SK-N-SH treated with all-trans-retinoic acid at 6 μM for 48 hours (cell line): ENCODE data around the gene KCNIP4.

ENCODE experiments used
- ATAC-seq: fragments of 200-7000 bp; cut with Tn5 transposase; 3 replicates; pipeline ENCODE4 v1.9.1; 2020; ENCODE audit warnings: mild to moderate bottlenecking, moderate library complexity
- ARNTL ChIP-seq: fragments of 450-650 bp; formaldehyde crosslinking; IDR thresholded peaks from 2 replicates; pipeline ENCODE4 v1.5.0; 2020; ENCODE audit warnings: low read depth, mild to moderate bottlenecking, moderate library complexity, borderline replicate concordance
- BACH2 ChIP-seq: fragments of 250-450 bp; sonication (Bioruptor Pico); IDR thresholded peaks from 2 replicates; pipeline ENCODE4 v1.9.0; 2021; ENCODE audit warnings: mild to moderate bottlenecking, borderline replicate concordance
- CREB5 ChIP-seq: fragments of 250-450 bp; sonication (Bioruptor Pico); IDR thresholded peaks from 2 replicates; pipeline ENCODE4 v1.5.1; 2020; ENCODE audit warnings: low read depth, mild to moderate bottlenecking, moderate library complexity
- CSDC2 ChIP-seq: fragments of 250-450 bp; sonication (Bioruptor Pico); IDR thresholded peaks from 2 replicates; pipeline ENCODE4 v1.5.0; 2020; ENCODE audit warnings: mild to moderate bottlenecking, moderate library complexity
- CSRNP3 ChIP-seq: fragments of 250-450 bp; sonication (Bioruptor Pico); IDR thresholded peaks from 2 replicates; pipeline ENCODE4 v1.5.1; 2021; ENCODE audit warnings: mild to moderate bottlenecking, moderate library complexity
- ESRRG ChIP-seq: fragments of 250-450 bp; sonication (Bioruptor Pico); IDR thresholded peaks from 2 replicates; pipeline ENCODE4 v1.6.1; 2021; ENCODE audit warnings: mild to moderate bottlenecking
- GLIS3 ChIP-seq: fragments of 250-450 bp; sonication (Bioruptor Pico); IDR thresholded peaks from 2 replicates; pipeline ENCODE4 v1.5.0; 2020; ENCODE audit warnings: mild to moderate bottlenecking, moderate library complexity
- ISL1 ChIP-seq: fragments of 250-450 bp; sonication (Bioruptor Pico); IDR thresholded peaks from 2 replicates; pipeline ENCODE4 v2.1.2; 2022; ENCODE audit warnings: mild to moderate bottlenecking, moderate library complexity
- OSR1 ChIP-seq: fragments of 250-450 bp; sonication (Bioruptor Pico); IDR thresholded peaks from 2 replicates; pipeline ENCODE4 v1.8.0; 2022; ENCODE audit warnings: moderate library complexity, mild to moderate bottlenecking, inconsistent platforms
- PATZ1 ChIP-seq: fragments of 250-450 bp; sonication (Bioruptor Pico); IDR thresholded peaks from 2 replicates; pipeline ENCODE4 v1.8.0; 2020; ENCODE audit warnings: mild to moderate bottlenecking, moderate library complexity, borderline replicate concordance
- POU6F1 ChIP-seq: fragments of 250-450 bp; sonication (Bioruptor Pico); IDR thresholded peaks from 2 replicates; pipeline ENCODE4 v1.8.0; 2021; ENCODE audit warnings: low read depth, mild to moderate bottlenecking, moderate library complexity, borderline replicate concordance
- PPARA ChIP-seq: fragments of 250-450 bp; sonication (Bioruptor Pico); IDR thresholded peaks from 2 replicates; pipeline ENCODE4 v1.5.0; 2020; ENCODE audit warnings: mild to moderate bottlenecking, borderline replicate concordance
- SNAI2 ChIP-seq: fragments of 250-450 bp; sonication (Bioruptor Pico); IDR thresholded peaks from 2 replicates; pipeline ENCODE4 v1.5.0; 2020; ENCODE audit warnings: mild to moderate bottlenecking, moderate library complexity
- TCF4 ChIP-seq: fragments of 250-450 bp; sonication (Bioruptor Pico); IDR thresholded peaks from 2 replicates; pipeline ENCODE4 v1.8.0; 2021; ENCODE audit warnings: mild to moderate bottlenecking, moderate library complexity, borderline replicate concordance
- TOX ChIP-seq: fragments of 250-450 bp; sonication (Bioruptor Pico); IDR thresholded peaks from 2 replicates; pipeline ENCODE4 v1.8.0; 2021; ENCODE audit warnings: mild to moderate bottlenecking, moderate library complexity, borderline replicate concordance
- TSHZ2 ChIP-seq: fragments of 250-450 bp; sonication (Bioruptor Pico); IDR thresholded peaks from 2 replicates; pipeline ENCODE4 v1.5.0; 2020; ENCODE audit warnings: mild to moderate bottlenecking, moderate library complexity
- ZC3H10 ChIP-seq: fragments of 250-450 bp; sonication (Bioruptor Pico); IDR thresholded peaks from 2 replicates; pipeline ENCODE4 v1.5.1; 2021; ENCODE audit warnings: mild to moderate bottlenecking, moderate library complexity
- ZFP3 ChIP-seq: fragments of 250-450 bp; sonication (Bioruptor Pico); IDR thresholded peaks from 2 replicates; pipeline ENCODE4 v1.5.0; 2020; ENCODE audit warnings: mild to moderate bottlenecking, moderate library complexity
- ZFP30 ChIP-seq: fragments of 450-650 bp; formaldehyde crosslinking; IDR thresholded peaks from 2 replicates; pipeline ENCODE4 v1.5.0; 2022; ENCODE audit warnings: mild to moderate bottlenecking, moderate library complexity
- ZNF565 ChIP-seq: fragments of 450-650 bp; formaldehyde crosslinking; conservative IDR thresholded peaks from 2 replicates; pipeline ENCODE4 v1.5.0; 2020; ENCODE audit warnings: low read depth, mild to moderate bottlenecking, moderate library complexity
- ZNF70 ChIP-seq: fragments of 450-650 bp; formaldehyde crosslinking; IDR thresholded peaks from 2 replicates; pipeline ENCODE4 v1.5.0; 2020; ENCODE audit warnings: mild to moderate bottlenecking, moderate library complexity
- ZNF8 ChIP-seq: fragments of 450-650 bp; formaldehyde crosslinking; IDR thresholded peaks from 2 replicates; pipeline ENCODE4 v1.5.0; 2020; ENCODE audit warnings: mild to moderate bottlenecking, moderate library complexity

KCNIP4 gene

GRCh38 chr4:21097026-21097425, 851.5 kb downstream of the KCNIP4 start:
- no peak for ATAC-seq
- TF ChIP-seq POU6F1 (no peak), ZC3H10 (CRISPR knock-in tag) (no peak), CSDC2 (CRISPR knock-in tag) (no peak), ZFP30 (CRISPR knock-in tag) (no peak), ISL1 (no peak), GLIS3 (no peak), SNAI2 (CRISPR knock-in tag) (no peak), PATZ1 (CRISPR knock-in tag) (no peak), ZNF70 (CRISPR knock-in tag) (no peak), ESRRG (CRISPR knock-in tag) (no peak), TOX (CRISPR knock-in tag) (no peak), ARNTL (no peak), ZNF8 (CRISPR knock-in tag) (no peak), ZFP3 (CRISPR knock-in tag) (no peak), BACH2 (CRISPR knock-in tag) (no peak), PPARA (CRISPR knock-in tag) (no peak), TSHZ2 (CRISPR knock-in tag) (no peak), ZNF565 (no peak)

- ATAC-seq: no peak
- TF ChIP-seq TSHZ2 (CRISPR knock-in tag): no peak
- TF ChIP-seq POU6F1: no peak
- TF ChIP-seq ZNF70 (CRISPR knock-in tag): no peak
- TF ChIP-seq TOX (CRISPR knock-in tag): no peak
- no peak for TF ChIP-seq SNAI2 (CRISPR knock-in tag)
- TF ChIP-seq ZFP30 (CRISPR knock-in tag): no peak
- no peak for TF ChIP-seq ZC3H10 (CRISPR knock-in tag)
- TF ChIP-seq ARNTL: no peak
- TF ChIP-seq ZNF8 (CRISPR knock-in tag): no peak
- no peak for TF ChIP-seq ZNF565
- no peak for TF ChIP-seq BACH2 (CRISPR knock-in tag)
- no peak for TF ChIP-seq ESRRG (CRISPR knock-in tag)
- TF ChIP-seq PATZ1 (CRISPR knock-in tag): no peak
- no peak for TF ChIP-seq ZFP3 (CRISPR knock-in tag)
- TF ChIP-seq CSRNP3: no peak
- TF ChIP-seq OSR1 (CRISPR knock-in tag): no peak
- TF ChIP-seq GLIS3: no peak
- no peak for TF ChIP-seq TCF4 (CRISPR knock-in tag)
- no peak for TF ChIP-seq CREB5 (CRISPR knock-in tag)
- TF ChIP-seq CSDC2 (CRISPR knock-in tag): no peak
These were observed 856.0 kb downstream of the KCNIP4 start for GRCh38 chr4:21092531-21092930.
